K562 (cell line): ENCODE measurements around the gene RET. TPM values are rescaled to one million over a fixed set of nuclear protein-coding genes. Genes with fewer than 3 reads are reported as not detected.

ENCODE experiments used
- ATAC-seq: fragments of 200-7000 bp; cut with Tn5 transposase; 3 replicates; pipeline ENCODE4 v1.9.1; 2020; ENCODE audit warnings: moderate library complexity
- BruUV-seq: library from RNA; stranded (reverse); fragments of 400-500 nt; replicated peaks from 2 replicates; lab custom pipeline; 2021; lab: Mats Ljungman, UMichigan
- CTCF ChIA-PET: fragments of 300-600 bp; formaldehyde crosslinking; extraction: SDS; loops from one replicate; lab custom pipeline; 2021; ENCODE audit warnings: low intra/inter-chr PET ratio; lab: Yijun Ruan, JAX
- POLR2A ChIA-PET: fragments of 300-600, 350-650 bp; sonication (Branson Sonifier 250); formaldehyde crosslinking; extraction: SDS; loops from one replicate; lab custom pipeline; 2021; ENCODE audit warnings: antibody characterized with exemption, inconsistent platforms; lab: Yijun Ruan, JAX
- DNase-seq, 4 experiments: peaks; one replicate each; pipeline versions ENCODE4 v3.0.0 to v3.0.0-alpha.2; 2011 to 2018; ENCODE audit warnings: low spot score in 3 of 4, mixed read lengths in 3 of 4; ENCODE audit errors: extremely low read depth in 1 of 4
- FAIRE-seq: peaks from 2 replicates; lab custom pipeline; 2011; peaks lifted over from hg19 to GRCh38; lab: Jason Lieb, UNC
- H2AFZ ChIP-seq: 2 replicates; pipeline ENCODE4 v1.6.0; 2011; ENCODE audit warnings: low read depth, low read length, control low read depth, inconsistent platforms
- H3K27ac ChIP-seq: fragments of 200-600 bp; 3 replicates; pipeline ENCODE4 v1.8.0; 2011; ENCODE audit warnings: low read depth, mild to moderate bottlenecking, control low read depth, inconsistent platforms, low read length, moderate library complexity, mixed read lengths; ENCODE audit errors: extremely low read depth
- H3K27me3 ChIP-seq, 2 experiments: fragments of 300-600 bp in 1 of 2; 2 replicates in 1 of 2; 3 replicates in 1 of 2; pipeline versions ENCODE4 v1.6.0 to v1.8.0; 2011; ENCODE audit warnings: inconsistent platforms in 2 of 2, low read length in 2 of 2, mild to moderate bottlenecking in 1 of 2, mixed read lengths in 1 of 2, moderate library complexity in 1 of 2; ENCODE audit not compliant: control insufficient read depth in 2 of 2, insufficient read depth in 2 of 2
- H3K36me3 ChIP-seq: fragments of 300-600 bp; 3 replicates; pipeline ENCODE4 v1.8.0; 2011; ENCODE audit warnings: mild to moderate bottlenecking, low read length, inconsistent platforms; ENCODE audit not compliant: control insufficient read depth, insufficient read depth
- H3K4me1 ChIP-seq, 2 experiments: fragments of 200-600 bp in 1 of 2; replicated peaks in 1 of 2; 2 replicates in 1 of 2; 3 replicates in 1 of 2; pipeline versions ENCODE4 v1.5.1 to v1.8.0; 2011; ENCODE audit warnings: inconsistent platforms in 2 of 2, low read length in 2 of 2, mild to moderate bottlenecking in 1 of 2, mixed read lengths in 1 of 2, moderate library complexity in 1 of 2; ENCODE audit not compliant: control insufficient read depth in 2 of 2, insufficient read depth in 2 of 2
- H3K4me2 ChIP-seq: 2 replicates; pipeline ENCODE4 v1.6.1; 2011; ENCODE audit warnings: low read length, control low read depth, inconsistent platforms, mixed read lengths; ENCODE audit not compliant: insufficient read depth
- H3K4me3 ChIP-seq: fragments of 200-600 bp; sonication (generic), shearing (Covaris generic); 2 replicates; pipeline ENCODE4 v1.5.1; 2016; ENCODE audit warnings: control low read depth, inconsistent platforms
- H3K79me2 ChIP-seq: fragments of 200-600 bp; 3 replicates; pipeline ENCODE4 v1.8.0; 2011; ENCODE audit warnings: low read length, inconsistent platforms; ENCODE audit not compliant: control insufficient read depth, insufficient read depth
- H3K9ac ChIP-seq, 2 experiments: 2 replicates each; pipeline versions ENCODE4 v1.6.0 to v1.6.1; 2011; ENCODE audit warnings: low read depth in 2 of 2, low read length in 2 of 2, control low read depth in 1 of 2, inconsistent platforms in 1 of 2, mild to moderate bottlenecking in 1 of 2, mixed read lengths in 1 of 2; ENCODE audit not compliant: insufficient read depth in 1 of 2
- H3K9me1 ChIP-seq: one replicate; pipeline ENCODE4 v1.6.0; 2011; ENCODE audit warnings: inconsistent platforms, mild to moderate bottlenecking, low read length, moderate library complexity; ENCODE audit not compliant: control insufficient read depth, insufficient read depth
- H3K9me3 ChIP-seq: replicated peaks from 2 replicates; pipeline ENCODE4 v1.5.1; 2011; ENCODE audit warnings: low read depth, low read length, inconsistent platforms; ENCODE audit not compliant: control insufficient read depth, insufficient read depth
- H4K20me1 ChIP-seq: replicated peaks from 2 replicates; pipeline ENCODE4 v1.6.1; 2011; ENCODE audit warnings: low read length, inconsistent platforms, mixed read lengths; ENCODE audit not compliant: control insufficient read depth, insufficient read depth
- CBX8 ChIP-seq: fragments of 200-600 bp; sonication (generic); IDR thresholded peaks from 2 replicates; pipeline ENCODE4 v1.6.1; 2012; ENCODE audit warnings: borderline replicate concordance, mixed run types, low read depth, mild to moderate bottlenecking, moderate library complexity, mixed read lengths, low read length, control low read depth, inconsistent platforms; ENCODE audit not compliant: poor library complexity, severe bottlenecking; ENCODE audit errors: extremely low read depth
- EWSR1 ChIP-seq: fragments of 450-650 bp; IDR thresholded peaks from 2 replicates; pipeline ENCODE4 v1.6.1; 2018; ENCODE audit warnings: borderline replicate concordance, mild to moderate bottlenecking, low read depth, moderate library complexity; ENCODE audit not compliant: partially characterized antibody
- HDAC3 ChIP-seq: fragments of 450-650 bp; IDR thresholded peaks from 2 replicates; pipeline ENCODE4 v1.6.1; 2018; ENCODE audit warnings: borderline replicate concordance, mild to moderate bottlenecking, moderate library complexity; ENCODE audit not compliant: partially characterized antibody
- NCOA1 ChIP-seq: fragments of 450-650 bp; IDR thresholded peaks from 2 replicates; pipeline ENCODE4 v1.6.1; 2016; ENCODE audit warnings: low read depth
- SIRT6 ChIP-seq: IDR thresholded peaks from one replicate; pipeline ENCODE4 v1.6.1; 2012; ENCODE audit warnings: low read depth, mild to moderate bottlenecking, control low read depth, inconsistent platforms, low read length, moderate library complexity
- SLC30A9 ChIP-seq: fragments of 250-450 bp; sonication (Bioruptor Pico); IDR thresholded peaks from 2 replicates; pipeline ENCODE4 v1.8.0; 2022; ENCODE audit warnings: mild to moderate bottlenecking, moderate library complexity
- WGBS: fragments of 100-300 bp; shearing (Covaris generic); methylation state at CpG from one replicate; pipeline ENCODE4 v1.1.6; 2016; ENCODE audit warnings: low coverage, mixed read lengths; ENCODE audit not compliant: insufficient coverage; ENCODE audit errors: missing lambda C conversion rate; 5-methylcytosine and 5-hydroxymethylcytosine counted together
- in situ Hi-C: fragments of 300-500 bp; cut with MboI; formaldehyde crosslinking; loops from 4 replicates; pipeline ENCODE4 v1.15.0; 2018; ENCODE audit warnings: inconsistent platforms, mixed read lengths
- intact Hi-C: fragments of 100-400 bp; cut with micrococcal nuclease; formaldehyde crosslinking; loops from 2 replicates; pipeline ENCODE4 v1.14.2; 2022
- polyA plus RNA-seq, 8 experiments: library from polyadenylated mRNA; depleted of rRNA in 4 of 8; stranded (reverse) in 5 of 8; unstranded in 3 of 8; fragments of >200 nt; fragmentation: Nextera tagmentation in 2 of 8; fragmentation: Illumina TruSeq in 1 of 8; extraction: Ambion mirVana in 2 of 8; extraction: Trizol in 1 of 8; gene quantifications; 2 replicates each; pipeline versions ENCODE4 v1.2.1 to v1.2.3, GENCODE V29; 2011 to 2014; ENCODE audit warnings: inconsistent platforms in 1 of 8, missing spikeins in 1 of 8
- total RNA-seq, 7 experiments: library from RNA; depleted of rRNA in 6 of 7; stranded (reverse); fragments of >200 nt in 6 of 7; fragmentation: Illumina TruSeq in 2 of 7; extraction: Trizol in 2 of 7; gene quantifications; 2 replicates each; pipeline versions ENCODE4 v1.2.1 to v1.2.3, GENCODE V29; 2011 to 2021; ENCODE audit warnings: low replicate concordance in 1 of 7
- TF ChIP-seq, protein P1 (sequence below): sonication (generic); formaldehyde crosslinking; IDR thresholded peaks from 2 replicates; pipeline ENCODE4 v1.5.0; 2020; ENCODE audit warnings: missing genetic modification reagents
- TF ChIP-seq, protein P2 (sequence below): fragments of 450-650 bp; formaldehyde crosslinking; IDR thresholded peaks from 2 replicates; pipeline ENCODE4 v1.4.0; 2022; ENCODE audit warnings: mild to moderate bottlenecking, moderate library complexity
- TF ChIP-seq, protein P3 (sequence below): fragments of 450-650 bp; IDR thresholded peaks from 2 replicates; pipeline ENCODE4 v1.6.1; 2017; ENCODE audit warnings: antibody characterized with exemption
- TF ChIP-seq, protein P4 (sequence below): fragments of 200-800 bp; sonication (Bioruptor generic); IDR thresholded peaks from 2 replicates; pipeline ENCODE4 v1.6.1; 2017; ENCODE audit warnings: missing genetic modification characterization, missing compliant biosample characterization

RET gene
- total and polyA plus RNA-seq, 9 of the 15 experiments (the other 6 are each of a cell fraction or from before 2014, with no cell fraction given), result 0.04 to 0.05 TPM; not detected in 7

DNA sequence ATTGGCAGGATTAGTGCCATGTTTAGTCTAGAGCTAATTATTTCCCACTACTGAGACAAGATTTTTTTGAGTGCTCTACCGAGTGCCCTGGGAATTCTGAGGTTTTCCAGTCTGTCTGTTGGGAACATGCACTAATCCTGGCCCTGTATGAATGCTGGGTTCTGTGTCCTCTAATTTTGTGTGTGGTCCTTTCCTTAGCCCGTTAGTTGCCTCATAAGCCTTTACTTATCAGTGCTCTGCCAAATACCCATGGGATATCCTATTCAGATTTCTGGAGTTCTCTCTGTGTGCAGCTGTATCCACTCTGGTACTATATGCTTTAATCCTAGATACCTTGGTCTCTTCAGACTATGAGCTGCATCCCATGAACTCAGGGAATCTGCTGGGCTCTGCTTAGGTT lies 74.5 kb downstream of the RET start:
- TF ChIP-seq HDAC3 (no peak), SIRT6 (no peak)
- TF ChIP-seq, protein P1, sequence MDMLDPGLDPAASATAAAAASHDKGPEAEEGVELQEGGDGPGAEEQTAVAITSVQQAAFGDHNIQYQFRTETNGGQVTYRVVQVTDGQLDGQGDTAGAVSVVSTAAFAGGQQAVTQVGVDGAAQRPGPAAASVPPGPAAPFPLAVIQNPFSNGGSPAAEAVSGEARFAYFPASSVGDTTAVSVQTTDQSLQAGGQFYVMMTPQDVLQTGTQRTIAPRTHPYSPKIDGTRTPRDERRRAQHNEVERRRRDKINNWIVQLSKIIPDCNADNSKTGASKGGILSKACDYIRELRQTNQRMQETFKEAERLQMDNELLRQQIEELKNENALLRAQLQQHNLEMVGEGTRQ (CRISPR knock-in tag), result no peak
- no TSS peak for BruUV-seq
- DNase-seq, result no peak
- no peaks in the 10 kb centered on the region for H3K27me3 ChIP-seq
- no peak for ATAC-seq
- H3K4me3 ChIP-seq, result no peak overlapping the region
- no peak overlapping the region for H3K9ac ChIP-seq
- CTCF ChIA-PET, result no interaction called here
- H3K4me1 ChIP-seq, result peaks cover 0 to 3% of the 10 kb centered on the region in 2 experiments; a peak in 1 of 5 replicates
- intact Hi-C loops (no loop called here), in situ Hi-C loops (no loop called here)
- H3K79me2 ChIP-seq, result no peaks in the 10 kb centered on the region
- 5% methylated on average over 2 of the region's 2 CpGs for WGBS
- H3K27ac ChIP-seq, result no peak overlapping the region
- no peak for FAIRE-seq
- POLR2A ChIA-PET, result interaction anchor here (1.2 kb wide), 1 partner anchor 17 kb away, joined by 3 read pairs; no protein-coding TSS in a partner anchor
- H2AFZ ChIP-seq, result no peak overlapping the region
- no peaks in the 10 kb centered on the region for H3K9me3 ChIP-seq
- H3K4me2 ChIP-seq, result no peak overlapping the region
- H4K20me1 ChIP-seq, result no peaks in the 10 kb centered on the region
- H3K36me3 ChIP-seq, result no peaks in the 10 kb centered on the region
- no peaks in the 10 kb centered on the region for H3K9me1 ChIP-seq

DNA sequence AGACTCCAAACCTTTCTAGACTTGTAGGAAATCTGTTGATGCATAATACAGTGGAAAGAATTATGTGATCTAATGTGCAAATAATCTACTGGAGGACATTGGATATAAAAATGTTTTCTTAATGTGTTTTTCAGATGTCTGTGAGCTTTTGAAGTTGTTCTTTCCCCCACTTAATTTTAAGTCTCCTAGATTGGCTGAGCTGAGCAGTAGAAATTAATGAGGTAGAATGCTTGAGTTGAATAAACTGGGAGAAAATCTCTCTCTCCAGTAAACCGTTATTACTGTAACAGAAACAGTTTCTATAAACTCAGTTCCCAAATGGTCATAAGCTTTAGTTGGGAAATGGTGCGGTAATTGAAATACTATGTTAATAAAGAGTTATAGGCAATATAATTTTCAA lies 77.0 kb downstream of the RET start:
- Histone ChIP-seq H3K9me1 (no peaks in the 10 kb centered on the region), H4K20me1 (no peaks in the 10 kb centered on the region), H2AFZ (no peak overlapping the region), H3K27me3 (no peaks in the 10 kb centered on the region), H3K4me1 (peaks cover 0 to 3% of the 10 kb centered on the region in 2 experiments; a peak in 1 of 5 replicates), H3K4me3 (no peak overlapping the region), H3K27ac (no peak overlapping the region), H3K79me2 (no peaks in the 10 kb centered on the region), H3K4me2 (no peak overlapping the region), H3K9me3 (no peaks in the 10 kb centered on the region), H3K36me3 (no peaks in the 10 kb centered on the region), H3K9ac (no peak overlapping the region)
- ATAC-seq, result no peak
- DNase-seq, result no peak
- POLR2A ChIA-PET, result interaction anchor here (0.7 to 1.1 kb wide), 2 partner anchors 12 to 18 kb away, joined by 3 read pairs; no protein-coding TSS in a partner anchor
- CTCF ChIA-PET, result no interaction called here
- intact Hi-C loops, result no loop called here
- 39% methylated on average over 2 of the region's 2 CpGs for WGBS
- in situ Hi-C loops, result no loop called here
- FAIRE-seq, result no peak
- BruUV-seq, result no TSS peak
- TF ChIP-seq EWSR1 (no peak), SLC30A9 (CRISPR knock-in tag) (no peak), CBX8 (no peak), NCOA1 (no peak)
- TF ChIP-seq, protein P2, sequence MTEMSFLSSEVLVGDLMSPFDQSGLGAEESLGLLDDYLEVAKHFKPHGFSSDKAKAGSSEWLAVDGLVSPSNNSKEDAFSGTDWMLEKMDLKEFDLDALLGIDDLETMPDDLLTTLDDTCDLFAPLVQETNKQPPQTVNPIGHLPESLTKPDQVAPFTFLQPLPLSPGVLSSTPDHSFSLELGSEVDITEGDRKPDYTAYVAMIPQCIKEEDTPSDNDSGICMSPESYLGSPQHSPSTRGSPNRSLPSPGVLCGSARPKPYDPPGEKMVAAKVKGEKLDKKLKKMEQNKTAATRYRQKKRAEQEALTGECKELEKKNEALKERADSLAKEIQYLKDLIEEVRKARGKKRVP (CRISPR knock-in tag), result no peak
- TF ChIP-seq, protein P3, sequence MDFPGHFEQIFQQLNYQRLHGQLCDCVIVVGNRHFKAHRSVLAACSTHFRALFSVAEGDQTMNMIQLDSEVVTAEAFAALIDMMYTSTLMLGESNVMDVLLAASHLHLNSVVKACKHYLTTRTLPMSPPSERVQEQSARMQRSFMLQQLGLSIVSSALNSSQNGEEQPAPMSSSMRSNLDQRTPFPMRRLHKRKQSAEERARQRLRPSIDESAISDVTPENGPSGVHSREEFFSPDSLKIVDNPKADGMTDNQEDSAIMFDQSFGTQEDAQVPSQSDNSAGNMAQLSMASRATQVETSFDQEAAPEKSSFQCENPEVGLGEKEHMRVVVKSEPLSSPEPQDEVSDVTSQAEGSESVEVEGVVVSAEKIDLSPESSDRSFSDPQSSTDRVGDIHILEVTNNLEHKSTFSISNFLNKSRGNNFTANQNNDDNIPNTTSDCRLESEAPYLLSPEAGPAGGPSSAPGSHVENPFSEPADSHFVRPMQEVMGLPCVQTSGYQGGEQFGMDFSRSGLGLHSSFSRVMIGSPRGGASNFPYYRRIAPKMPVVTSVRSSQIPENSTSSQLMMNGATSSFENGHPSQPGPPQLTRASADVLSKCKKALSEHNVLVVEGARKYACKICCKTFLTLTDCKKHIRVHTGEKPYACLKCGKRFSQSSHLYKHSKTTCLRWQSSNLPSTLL, result no peak
- TF ChIP-seq, protein P4, sequence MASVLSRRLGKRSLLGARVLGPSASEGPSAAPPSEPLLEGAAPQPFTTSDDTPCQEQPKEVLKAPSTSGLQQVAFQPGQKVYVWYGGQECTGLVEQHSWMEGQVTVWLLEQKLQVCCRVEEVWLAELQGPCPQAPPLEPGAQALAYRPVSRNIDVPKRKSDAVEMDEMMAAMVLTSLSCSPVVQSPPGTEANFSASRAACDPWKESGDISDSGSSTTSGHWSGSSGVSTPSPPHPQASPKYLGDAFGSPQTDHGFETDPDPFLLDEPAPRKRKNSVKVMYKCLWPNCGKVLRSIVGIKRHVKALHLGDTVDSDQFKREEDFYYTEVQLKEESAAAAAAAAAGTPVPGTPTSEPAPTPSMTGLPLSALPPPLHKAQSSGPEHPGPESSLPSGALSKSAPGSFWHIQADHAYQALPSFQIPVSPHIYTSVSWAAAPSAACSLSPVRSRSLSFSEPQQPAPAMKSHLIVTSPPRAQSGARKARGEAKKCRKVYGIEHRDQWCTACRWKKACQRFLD (CRISPR knock-in tag), result no peak
